Glutamatergic neuron (in vitro differentiated cells): ENCODE data around the gene GLE1. TPM values are rescaled to one million over a fixed set of nuclear protein-coding genes. Genes with fewer than 3 reads are reported as not detected.
"Not testable (repeated sequence)": the region's sequence is repeated elsewhere in the genome, so short reads cannot be mapped to it uniquely, and the experiment has no call there.

Experiments used
- DNase-seq: peaks from one replicate; pipeline ENCODE4 v3.0.0; 2022
- H3K27ac Mint-ChIP-seq: one replicate; pipeline ENCODE4 v1.8.0; 2020; ENCODE audit warnings: mild to moderate bottlenecking, mixed read lengths, inconsistent platforms; ENCODE audit not compliant: unreplicated experiment
- H3K27me3 Mint-ChIP-seq: one replicate; pipeline ENCODE4 v1.8.0; 2020; ENCODE audit warnings: mild to moderate bottlenecking, moderate library complexity, mixed read lengths, inconsistent platforms; ENCODE audit not compliant: unreplicated experiment
- H3K36me3 Mint-ChIP-seq: one replicate; pipeline ENCODE4 v1.8.0; 2020; ENCODE audit warnings: mild to moderate bottlenecking, mixed read lengths, inconsistent platforms; ENCODE audit not compliant: unreplicated experiment
- H3K4me1 Mint-ChIP-seq: one replicate; pipeline ENCODE4 v1.8.0; 2020; ENCODE audit warnings: mild to moderate bottlenecking, low read depth, mixed read lengths, inconsistent platforms; ENCODE audit not compliant: unreplicated experiment
- H3K4me3 Mint-ChIP-seq: one replicate; pipeline ENCODE4 v1.8.0; 2020; ENCODE audit warnings: mild to moderate bottlenecking, mixed read lengths, inconsistent platforms; ENCODE audit not compliant: unreplicated experiment
- H3K9me3 Mint-ChIP-seq: one replicate; pipeline ENCODE4 v1.8.0; 2020; ENCODE audit warnings: mild to moderate bottlenecking, moderate library complexity, mixed read lengths, inconsistent platforms; ENCODE audit not compliant: unreplicated experiment
- total RNA-seq: library from RNA; stranded (reverse); fragmentation: NEBNext Ultra II Directional; extraction: Animal tissue kit (Norgen Biotek cat#: 25700); gene quantifications from one replicate; pipeline ENCODE4 v1.2.1, GENCODE V29; 2021; ENCODE audit not compliant: unreplicated experiment
- TF ChIP-seq, protein P1 (sequence below): fragments of 200-600 bp; sonication (generic); IDR thresholded peaks from one replicate; pipeline ENCODE4 v1.5.0; 2021; ENCODE audit not compliant: partially characterized antibody, unreplicated experiment

The GLE1 gene
- total RNA-seq, 1 donor from 2014 or later = 11.0 TPM

DNA sequence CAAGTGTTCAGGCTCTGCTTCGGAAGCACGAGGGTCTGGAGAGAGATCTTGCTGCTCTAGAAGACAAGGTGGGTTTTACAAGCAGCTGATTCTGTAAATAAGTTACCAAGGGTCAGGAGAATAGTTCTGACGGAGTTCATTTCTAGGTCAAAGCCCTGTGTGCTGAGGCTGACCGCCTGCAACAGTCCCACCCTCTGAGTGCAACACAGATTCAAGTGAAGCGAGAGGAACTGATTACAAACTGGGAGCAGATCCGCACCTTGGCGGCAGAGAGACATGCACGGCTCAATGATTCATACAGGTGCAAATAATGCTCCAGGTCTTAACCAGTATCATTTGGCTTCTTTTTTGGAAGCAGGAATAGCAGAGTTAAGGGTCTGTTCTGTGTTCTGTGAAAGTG lies 72.7 kb downstream of the GLE1 start:
- Mint-ChIP-seq H3K4me3 (no peak overlapping the region), H3K27ac (no peak overlapping the region), H3K36me3 (no peaks in the 10 kb centered on the region), H3K9me3 (no peaks in the 10 kb centered on the region), H3K4me1 (peaks cover 10% of the 10 kb centered on the region), H3K27me3 (no peaks in the 10 kb centered on the region)
- TF ChIP-seq, protein P1, sequence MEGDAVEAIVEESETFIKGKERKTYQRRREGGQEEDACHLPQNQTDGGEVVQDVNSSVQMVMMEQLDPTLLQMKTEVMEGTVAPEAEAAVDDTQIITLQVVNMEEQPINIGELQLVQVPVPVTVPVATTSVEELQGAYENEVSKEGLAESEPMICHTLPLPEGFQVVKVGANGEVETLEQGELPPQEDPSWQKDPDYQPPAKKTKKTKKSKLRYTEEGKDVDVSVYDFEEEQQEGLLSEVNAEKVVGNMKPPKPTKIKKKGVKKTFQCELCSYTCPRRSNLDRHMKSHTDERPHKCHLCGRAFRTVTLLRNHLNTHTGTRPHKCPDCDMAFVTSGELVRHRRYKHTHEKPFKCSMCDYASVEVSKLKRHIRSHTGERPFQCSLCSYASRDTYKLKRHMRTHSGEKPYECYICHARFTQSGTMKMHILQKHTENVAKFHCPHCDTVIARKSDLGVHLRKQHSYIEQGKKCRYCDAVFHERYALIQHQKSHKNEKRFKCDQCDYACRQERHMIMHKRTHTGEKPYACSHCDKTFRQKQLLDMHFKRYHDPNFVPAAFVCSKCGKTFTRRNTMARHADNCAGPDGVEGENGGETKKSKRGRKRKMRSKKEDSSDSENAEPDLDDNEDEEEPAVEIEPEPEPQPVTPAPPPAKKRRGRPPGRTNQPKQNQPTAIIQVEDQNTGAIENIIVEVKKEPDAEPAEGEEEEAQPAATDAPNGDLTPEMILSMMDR = no peak
- DNase-seq = no peak

GRCh38 chr9:128579194-128579593 lies 74.7 kb downstream of the GLE1 start:
- H3K27ac Mint-ChIP-seq = no peak overlapping the region
- no peaks in the 10 kb centered on the region for H3K36me3 Mint-ChIP-seq
- TF ChIP-seq, protein P1 = no peak
- H3K27me3 Mint-ChIP-seq = no peaks in the 10 kb centered on the region
- H3K9me3 Mint-ChIP-seq = no peaks in the 10 kb centered on the region
- H3K4me3 Mint-ChIP-seq = no peak overlapping the region
- DNase-seq = no peak
- H3K4me1 Mint-ChIP-seq = peaks cover 10% of the 10 kb centered on the region

DNA sequence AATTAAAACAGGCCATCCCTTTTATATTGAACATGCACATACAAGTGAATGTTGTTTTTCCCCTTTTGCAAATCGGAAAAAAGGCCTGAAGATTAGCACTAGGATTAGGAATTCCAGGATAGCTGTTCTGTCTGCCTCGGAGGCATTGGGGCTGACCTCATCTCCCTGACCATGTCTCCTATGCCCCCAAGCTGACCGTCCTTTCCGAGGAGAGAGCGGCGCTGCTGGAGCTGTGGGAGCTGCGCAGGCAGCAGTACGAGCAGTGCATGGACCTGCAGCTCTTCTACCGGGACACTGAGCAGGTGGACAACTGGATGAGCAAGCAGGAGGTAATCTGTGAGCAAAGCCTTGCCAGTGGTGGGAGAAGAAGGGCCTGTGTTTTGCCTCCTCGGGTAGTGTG lies 76.2 kb downstream of the GLE1 start:
- no peak for DNase-seq
- Mint-ChIP-seq H3K9me3 (no peaks in the 10 kb centered on the region), H3K4me3 (no peak overlapping the region), H3K27me3 (no peaks in the 10 kb centered on the region), H3K36me3 (no peaks in the 10 kb centered on the region), H3K27ac (no peak overlapping the region), H3K4me1 (peaks cover 2% of the 10 kb centered on the region)
- TF ChIP-seq, protein P1 = no peak

- DNase-seq, H3K27me3 Mint-ChIP-seq, H3K4me1 Mint-ChIP-seq, H3K36me3 Mint-ChIP-seq, H3K9me3 Mint-ChIP-seq, H3K27ac Mint-ChIP-seq, H3K4me3 Mint-ChIP-seq: not testable (repeated sequence)
Observed at GRCh38 chr9:128585155-128585554, 80.6 kb downstream of the GLE1 start.

GRCh38 chr9:128586934-128587333 lies 82.4 kb downstream of the GLE1 start:
- DNase-seq, H3K27me3 Mint-ChIP-seq, H3K4me1 Mint-ChIP-seq, H3K4me3 Mint-ChIP-seq, H3K27ac Mint-ChIP-seq, H3K36me3 Mint-ChIP-seq, H3K9me3 Mint-ChIP-seq: not testable (repeated sequence)

GRCh38 chr9:128587453-128587852 lies 82.9 kb downstream of the GLE1 start:
- TF ChIP-seq, protein P1 = no peak
- H3K36me3 Mint-ChIP-seq = no peaks in the 10 kb centered on the region
- no peak overlapping the region for H3K4me3 Mint-ChIP-seq
- peaks cover 2% of the 10 kb centered on the region for H3K9me3 Mint-ChIP-seq
- no peaks in the 10 kb centered on the region for H3K27me3 Mint-ChIP-seq
- no peak overlapping the region for H3K27ac Mint-ChIP-seq
- no peak for DNase-seq
- H3K4me1 Mint-ChIP-seq = no peaks in the 10 kb centered on the region
